ENCODE measurements around the gene MPLKIP.
A peak's percentile ranks its signal among the peaks of the same experiment; 100 is the strongest.
"Not testable (repeated sequence)": the region's sequence is repeated elsewhere in the genome, so short reads cannot be mapped to it uniquely, and the experiment has no call there.

The MPLKIP gene

GRCh38 chr7:40134428-40135316 lies at the start of gene MPLKIP, which contains the start of gene SUGCT:
Gene MPLKIP (minus strand): TSS chr7:40134622. CDS start chr7:40134567, 55 bp downstream.
Gene SUGCT (plus strand): TSS chr7:40135005.
- Mint-ChIP-seq H3K4me3 (peak within 1 kb of the TSS; percentile 96), H3K36me3 (ENCODE audit: low read depth) (peaks cover 31% of the 10 kb centered on the region), H3K9me3 (no peaks in the 10 kb centered on the region), H3K4me1 (peaks cover 19% of the 10 kb centered on the region), H3K27me3 (ENCODE audit: low read depth, poor library complexity) (no peaks in the 10 kb centered on the region), H3K27ac (peak within 1 kb of the TSS; percentile 98)
- DNase-seq: peak; percentile 83
- TF ChIP-seq, protein P1, sequence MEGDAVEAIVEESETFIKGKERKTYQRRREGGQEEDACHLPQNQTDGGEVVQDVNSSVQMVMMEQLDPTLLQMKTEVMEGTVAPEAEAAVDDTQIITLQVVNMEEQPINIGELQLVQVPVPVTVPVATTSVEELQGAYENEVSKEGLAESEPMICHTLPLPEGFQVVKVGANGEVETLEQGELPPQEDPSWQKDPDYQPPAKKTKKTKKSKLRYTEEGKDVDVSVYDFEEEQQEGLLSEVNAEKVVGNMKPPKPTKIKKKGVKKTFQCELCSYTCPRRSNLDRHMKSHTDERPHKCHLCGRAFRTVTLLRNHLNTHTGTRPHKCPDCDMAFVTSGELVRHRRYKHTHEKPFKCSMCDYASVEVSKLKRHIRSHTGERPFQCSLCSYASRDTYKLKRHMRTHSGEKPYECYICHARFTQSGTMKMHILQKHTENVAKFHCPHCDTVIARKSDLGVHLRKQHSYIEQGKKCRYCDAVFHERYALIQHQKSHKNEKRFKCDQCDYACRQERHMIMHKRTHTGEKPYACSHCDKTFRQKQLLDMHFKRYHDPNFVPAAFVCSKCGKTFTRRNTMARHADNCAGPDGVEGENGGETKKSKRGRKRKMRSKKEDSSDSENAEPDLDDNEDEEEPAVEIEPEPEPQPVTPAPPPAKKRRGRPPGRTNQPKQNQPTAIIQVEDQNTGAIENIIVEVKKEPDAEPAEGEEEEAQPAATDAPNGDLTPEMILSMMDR (IDR thresholded peaks at IDR 0.05): peak; percentile 96

DNA sequence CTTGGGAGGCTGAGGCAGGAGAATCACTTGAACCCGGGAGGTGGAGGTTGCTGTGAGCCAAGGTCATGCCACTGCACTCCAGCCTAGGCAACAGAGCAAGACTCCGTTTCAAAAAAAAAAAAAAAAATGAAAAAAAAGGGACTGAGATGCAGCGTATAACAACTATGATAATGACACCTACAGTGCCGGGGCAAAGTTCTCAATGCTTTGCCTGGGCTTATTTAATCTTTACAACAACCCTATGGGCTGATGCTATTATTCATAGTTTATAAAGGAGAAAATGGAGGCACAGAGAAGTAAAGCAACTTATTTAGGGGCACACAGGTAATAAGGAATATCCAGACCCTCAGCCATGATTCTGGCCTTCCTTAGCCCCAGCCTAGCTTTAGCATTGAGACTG lies 48.0 kb upstream of the MPLKIP start:
- Mint-ChIP-seq H3K27me3 (ENCODE audit: low read depth, poor library complexity) (no peaks in the 10 kb centered on the region), H3K27ac (no peak overlapping the region), H3K9me3 (no peaks in the 10 kb centered on the region), H3K36me3 (ENCODE audit: low read depth) (peaks cover 9% of the 10 kb centered on the region), H3K4me3 (no peak overlapping the region), H3K4me1 (no peaks in the 10 kb centered on the region)
- TF ChIP-seq, protein P1 (IDR thresholded peaks at IDR 0.05): no peak
- no peak for DNase-seq

- no peak for DNase-seq
- H3K4me1 Mint-ChIP-seq: no peaks in the 10 kb centered on the region
- no peaks in the 10 kb centered on the region for H3K9me3 Mint-ChIP-seq
Observed at GRCh38 chr7:40177071-40177470, 42.6 kb upstream of the MPLKIP start.

GRCh38 chr7:40175725-40176510 lies 41.5 kb upstream of the MPLKIP start:
- no peaks in the 10 kb centered on the region for H3K36me3 Mint-ChIP-seq (ENCODE audit: low read depth)
- no peak for DNase-seq
- peaks cover 3% of the 10 kb centered on the region for H3K27me3 Mint-ChIP-seq (ENCODE audit: low read depth, poor library complexity)
- no peak overlapping the region for H3K27ac Mint-ChIP-seq
- no peaks in the 10 kb centered on the region for H3K4me1 Mint-ChIP-seq
- no peak overlapping the region for H3K4me3 Mint-ChIP-seq
- no peaks in the 10 kb centered on the region for H3K9me3 Mint-ChIP-seq
- TF ChIP-seq, protein P1 (IDR thresholded peaks at IDR 0.05): no peak

More at GRCh38 chr7:40177071-40177470, 42.6 kb upstream of the MPLKIP start:
- Mint-ChIP-seq H3K4me3 (no peak overlapping the region), H3K27me3 (ENCODE audit: low read depth, poor library complexity) (peaks cover 3% of the 10 kb centered on the region), H3K36me3 (ENCODE audit: low read depth) (no peaks in the 10 kb centered on the region), H3K27ac (no peak overlapping the region)
- TF ChIP-seq, protein P1 (IDR thresholded peaks at IDR 0.05): no peak

DNA sequence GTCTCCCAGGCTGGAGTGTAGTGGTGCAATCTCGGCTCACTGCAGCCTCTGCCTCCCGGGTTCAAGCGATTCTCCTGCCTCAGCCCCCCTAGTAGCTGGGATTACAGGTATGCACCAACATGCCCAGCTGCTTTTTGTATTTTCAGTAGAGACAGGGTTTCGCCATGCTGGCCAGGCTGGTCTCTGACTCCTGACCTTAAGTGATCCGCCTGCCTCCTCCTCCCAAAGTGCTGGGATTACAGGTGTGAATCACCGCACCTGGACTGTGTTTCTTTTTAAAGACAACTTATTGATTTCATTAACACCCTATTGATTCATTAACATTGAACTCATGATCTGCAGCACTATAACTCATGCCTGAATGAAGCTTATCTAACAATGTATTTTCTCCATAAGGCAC lies 40.8 kb upstream of the MPLKIP start:
- not testable (repeated sequence) for H3K36me3 Mint-ChIP-seq (ENCODE audit: low read depth); H3K4me1 Mint-ChIP-seq; H3K9me3 Mint-ChIP-seq; H3K27ac Mint-ChIP-seq; H3K27me3 Mint-ChIP-seq (ENCODE audit: low read depth, poor library complexity); DNase-seq; H3K4me3 Mint-ChIP-seq

DNA sequence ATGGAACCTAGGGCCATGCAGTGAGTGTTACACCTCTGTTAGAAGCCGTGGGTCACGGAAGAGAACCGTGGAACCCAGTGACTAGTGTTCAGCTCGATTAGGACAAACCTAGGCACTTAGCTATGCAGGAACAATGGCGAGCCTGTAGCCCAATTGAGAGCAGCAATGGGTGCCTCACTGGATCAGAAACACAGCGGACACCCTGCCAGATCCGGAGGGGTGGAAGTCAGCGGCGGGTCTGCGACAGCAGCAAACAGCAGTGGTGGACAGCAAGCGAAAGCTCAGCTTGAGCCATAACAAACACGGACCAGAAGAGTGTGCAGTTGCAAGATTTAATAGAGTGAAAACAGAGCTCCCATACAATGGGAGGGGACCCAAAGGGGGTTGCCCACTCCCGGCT lies 38.7 kb upstream of the MPLKIP start:
- not testable (repeated sequence) for H3K4me1 Mint-ChIP-seq; H3K4me3 Mint-ChIP-seq; H3K27me3 Mint-ChIP-seq (ENCODE audit: low read depth, poor library complexity); H3K36me3 Mint-ChIP-seq (ENCODE audit: low read depth); DNase-seq; H3K9me3 Mint-ChIP-seq
- peak overlapping the region; percentile 54 for H3K27ac Mint-ChIP-seq

GRCh38 chr7:40168266-40168665 lies 33.8 kb upstream of the MPLKIP start:
- DNase-seq; H3K27me3 Mint-ChIP-seq (ENCODE audit: low read depth, poor library complexity); H3K27ac Mint-ChIP-seq; H3K9me3 Mint-ChIP-seq; H3K36me3 Mint-ChIP-seq (ENCODE audit: low read depth); H3K4me3 Mint-ChIP-seq; H3K4me1 Mint-ChIP-seq: not testable (repeated sequence)

Measured in nephron progenitor cell (in vitro differentiated cells).